SU-DHL-6 (cell line): ENCODE results near the gene EXOC1L.

ENCODE experiments used
- EZH2phosphoT487 ChIP-seq: fragments of 200-600 bp; sonication (generic), shearing (Covaris generic); conservative IDR thresholded peaks from 2 replicates; pipeline ENCODE4 v1.6.1; 2018; ENCODE audit warnings: mild to moderate bottlenecking, antibody characterized with exemption, low read length, moderate library complexity, mixed read lengths
- TF ChIP-seq, protein P1 (sequence below): fragments of 200-600 bp; sonication (generic); IDR thresholded peaks from one replicate; pipeline ENCODE4 v1.5.1; 2017; ENCODE audit warnings: antibody characterized with exemption, mild to moderate bottlenecking, low read length, moderate library complexity; ENCODE audit not compliant: insufficient read depth, poor library complexity, severe bottlenecking

DNA sequence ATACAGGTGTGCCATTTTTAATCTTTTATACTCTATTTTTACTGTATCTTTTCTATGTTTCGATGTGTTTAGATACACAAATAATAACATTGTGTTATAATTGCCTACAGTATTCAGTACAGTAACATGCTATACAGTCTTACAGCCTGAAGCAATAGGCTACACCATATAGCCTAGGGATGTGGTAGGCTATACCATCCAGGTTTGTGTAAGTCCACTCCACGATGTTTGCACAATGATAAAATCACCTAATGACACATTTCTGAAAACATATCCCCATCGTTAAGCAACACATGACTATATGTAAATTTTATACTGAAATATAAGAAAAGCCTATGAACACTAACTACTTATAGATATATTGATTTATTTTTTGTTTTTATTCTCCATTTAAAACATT lies 48.9 kb upstream of the EXOC1L start:
- TF ChIP-seq, protein P1, sequence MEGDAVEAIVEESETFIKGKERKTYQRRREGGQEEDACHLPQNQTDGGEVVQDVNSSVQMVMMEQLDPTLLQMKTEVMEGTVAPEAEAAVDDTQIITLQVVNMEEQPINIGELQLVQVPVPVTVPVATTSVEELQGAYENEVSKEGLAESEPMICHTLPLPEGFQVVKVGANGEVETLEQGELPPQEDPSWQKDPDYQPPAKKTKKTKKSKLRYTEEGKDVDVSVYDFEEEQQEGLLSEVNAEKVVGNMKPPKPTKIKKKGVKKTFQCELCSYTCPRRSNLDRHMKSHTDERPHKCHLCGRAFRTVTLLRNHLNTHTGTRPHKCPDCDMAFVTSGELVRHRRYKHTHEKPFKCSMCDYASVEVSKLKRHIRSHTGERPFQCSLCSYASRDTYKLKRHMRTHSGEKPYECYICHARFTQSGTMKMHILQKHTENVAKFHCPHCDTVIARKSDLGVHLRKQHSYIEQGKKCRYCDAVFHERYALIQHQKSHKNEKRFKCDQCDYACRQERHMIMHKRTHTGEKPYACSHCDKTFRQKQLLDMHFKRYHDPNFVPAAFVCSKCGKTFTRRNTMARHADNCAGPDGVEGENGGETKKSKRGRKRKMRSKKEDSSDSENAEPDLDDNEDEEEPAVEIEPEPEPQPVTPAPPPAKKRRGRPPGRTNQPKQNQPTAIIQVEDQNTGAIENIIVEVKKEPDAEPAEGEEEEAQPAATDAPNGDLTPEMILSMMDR: no peak
- TF ChIP-seq EZH2phosphoT487: no peak
